Measurements from ENCODE around the gene MYADM. TPM values are rescaled to one million over a fixed set of nuclear protein-coding genes. Genes with fewer than 3 reads are reported as not detected.

Gene MYADM
- total RNA-seq, 2 donors from 2014 or later: 112 to 157 TPM

DNA sequence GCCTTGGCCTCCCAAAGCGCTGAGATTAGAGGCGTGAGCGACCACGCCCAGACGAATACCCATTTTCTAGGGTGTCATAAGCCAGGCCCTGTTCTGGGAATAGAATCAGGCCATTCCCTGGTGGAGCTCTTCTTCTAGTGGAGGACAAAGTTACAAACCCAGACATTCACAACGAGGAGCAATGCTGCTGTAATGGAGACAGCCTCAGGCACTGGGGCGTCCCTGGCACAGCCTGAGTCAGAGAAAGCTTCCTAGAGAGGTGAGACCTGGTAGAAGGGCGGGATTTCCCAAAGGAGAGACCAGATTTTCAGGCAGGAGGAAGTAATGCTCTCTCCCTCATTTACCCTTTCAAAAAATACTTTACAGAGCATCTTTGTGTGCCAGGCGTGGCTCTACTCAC is 27.0 kb downstream of the MYADM start:
- peaks cover 32% of the 10 kb centered on the region for H3K27me3 Mint-ChIP-seq (ENCODE audit: insufficient read depth)
- H3K9ac ChIP-seq (ENCODE audit: extremely low read depth, low read length, poor library complexity, severe bottlenecking): no peak overlapping the region
- WGBS, 2 experiments (ENCODE audit: insufficient coverage in 1 of 2, insufficient read length in 1 of 2): 89 to 95% methylated on average over 7 to 9 of the region's 9 CpGs

DNA sequence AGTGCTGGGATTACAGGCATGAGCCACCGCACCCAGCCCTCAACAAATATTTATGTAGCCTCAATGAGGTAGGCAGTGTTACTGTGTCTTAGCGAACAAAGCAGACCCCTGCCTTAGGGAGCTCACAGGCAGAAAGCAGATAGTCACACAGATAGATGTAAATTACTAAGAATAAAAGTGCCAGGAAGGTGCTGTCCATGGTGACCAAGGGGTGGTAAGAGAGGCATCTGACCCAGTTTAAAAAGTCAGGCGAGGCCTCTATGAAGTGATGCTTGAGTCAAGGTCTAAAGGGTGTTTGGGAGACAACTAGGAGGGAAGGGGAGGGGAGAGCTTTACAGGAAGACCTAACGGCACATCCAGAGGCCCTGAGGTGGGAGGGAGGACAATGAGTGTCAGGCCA is 29.0 kb downstream of the MYADM start:
- H3K4me3 ChIP-seq (ENCODE audit: low read length): no peak overlapping the region
- H3K9ac ChIP-seq (ENCODE audit: extremely low read depth, low read length, poor library complexity, severe bottlenecking): no peak overlapping the region
- H3K4me1 ChIP-seq (ENCODE audit: control insufficient read depth, insufficient read depth, low read length): no peaks in the 10 kb centered on the region
- DNase-seq: no peak
- H3K27ac ChIP-seq (ENCODE audit: low read depth, low read length): no peak overlapping the region
- no peaks in the 10 kb centered on the region for H3K9me3 ChIP-seq (ENCODE audit: control insufficient read depth, low read length)
- H3K27ac Mint-ChIP-seq: no peak overlapping the region
- H3K9me3 Mint-ChIP-seq: peaks cover 2% of the 10 kb centered on the region
- H3K27me3 Mint-ChIP-seq (ENCODE audit: insufficient read depth): peaks cover 36% of the 10 kb centered on the region
- H3K36me3 ChIP-seq (ENCODE audit: control insufficient read depth, insufficient read depth, low read length): no peaks in the 10 kb centered on the region
- TF ChIP-seq, protein P1, sequence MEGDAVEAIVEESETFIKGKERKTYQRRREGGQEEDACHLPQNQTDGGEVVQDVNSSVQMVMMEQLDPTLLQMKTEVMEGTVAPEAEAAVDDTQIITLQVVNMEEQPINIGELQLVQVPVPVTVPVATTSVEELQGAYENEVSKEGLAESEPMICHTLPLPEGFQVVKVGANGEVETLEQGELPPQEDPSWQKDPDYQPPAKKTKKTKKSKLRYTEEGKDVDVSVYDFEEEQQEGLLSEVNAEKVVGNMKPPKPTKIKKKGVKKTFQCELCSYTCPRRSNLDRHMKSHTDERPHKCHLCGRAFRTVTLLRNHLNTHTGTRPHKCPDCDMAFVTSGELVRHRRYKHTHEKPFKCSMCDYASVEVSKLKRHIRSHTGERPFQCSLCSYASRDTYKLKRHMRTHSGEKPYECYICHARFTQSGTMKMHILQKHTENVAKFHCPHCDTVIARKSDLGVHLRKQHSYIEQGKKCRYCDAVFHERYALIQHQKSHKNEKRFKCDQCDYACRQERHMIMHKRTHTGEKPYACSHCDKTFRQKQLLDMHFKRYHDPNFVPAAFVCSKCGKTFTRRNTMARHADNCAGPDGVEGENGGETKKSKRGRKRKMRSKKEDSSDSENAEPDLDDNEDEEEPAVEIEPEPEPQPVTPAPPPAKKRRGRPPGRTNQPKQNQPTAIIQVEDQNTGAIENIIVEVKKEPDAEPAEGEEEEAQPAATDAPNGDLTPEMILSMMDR (conservative IDR thresholded peaks at IDR 0.05): no peak
- 72 to 77% methylated on average over 2 to 4 of the region's 4 CpGs for WGBS, 2 experiments (ENCODE audit: insufficient coverage in 1 of 2, insufficient read length in 1 of 2)
- no peaks in the 10 kb centered on the region for H3K36me3 Mint-ChIP-seq (ENCODE audit: low read depth)
- peaks cover 4% of the 10 kb centered on the region for H3K4me1 Mint-ChIP-seq
- H3K27me3 ChIP-seq (ENCODE audit: control insufficient read depth, insufficient read depth, low read length, poor library complexity, severe bottlenecking): peaks cover 15% of the 10 kb centered on the region
- H3K4me3 Mint-ChIP-seq: no peak overlapping the region

More for the DNA sequence above, 27.0 kb downstream of the MYADM start:
- Mint-ChIP-seq H3K4me3 (no peak overlapping the region), H3K9me3 (peaks cover 2% of the 10 kb centered on the region), H3K27ac (no peak overlapping the region), H3K36me3 (ENCODE audit: low read depth) (no peaks in the 10 kb centered on the region), H3K4me1 (peaks cover 4% of the 10 kb centered on the region)
- Histone ChIP-seq H3K4me1 (ENCODE audit: control insufficient read depth, insufficient read depth, low read length) (no peaks in the 10 kb centered on the region), H3K36me3 (ENCODE audit: control insufficient read depth, insufficient read depth, low read length) (no peaks in the 10 kb centered on the region), H3K9me3 (ENCODE audit: control insufficient read depth, low read length) (no peaks in the 10 kb centered on the region), H3K27ac (ENCODE audit: low read depth, low read length) (no peak overlapping the region), H3K27me3 (ENCODE audit: control insufficient read depth, insufficient read depth, low read length, poor library complexity, severe bottlenecking) (peaks cover 15% of the 10 kb centered on the region), H3K4me3 (ENCODE audit: low read length) (no peak overlapping the region)
- DNase-seq: no peak
- TF ChIP-seq, protein P1 (conservative IDR thresholded peaks at IDR 0.05): no peak

DNA sequence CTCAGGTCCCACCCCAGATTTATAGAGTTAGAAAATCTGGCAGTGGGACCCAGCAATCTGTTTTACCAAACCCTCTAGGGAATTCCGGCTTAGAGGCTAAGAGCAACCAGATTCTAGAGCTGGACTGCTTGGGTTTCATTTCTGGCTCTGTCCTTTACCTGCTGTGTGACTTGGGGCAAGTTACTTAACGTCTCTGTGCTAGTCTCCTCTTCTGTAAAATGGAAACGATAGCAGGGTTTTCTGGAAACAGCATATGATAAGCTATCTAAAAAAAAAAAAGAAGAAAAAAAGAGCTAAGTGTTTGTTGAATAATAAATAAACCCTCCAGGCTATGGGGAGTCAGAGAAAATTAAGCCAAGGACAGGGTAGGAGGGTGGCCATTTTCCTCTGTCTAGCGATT is 29.8 kb downstream of the MYADM start:
- TF ChIP-seq, protein P1 (conservative IDR thresholded peaks at IDR 0.05): no peak
- H3K4me1 ChIP-seq (ENCODE audit: control insufficient read depth, insufficient read depth, low read length): no peaks in the 10 kb centered on the region
- H3K9me3 Mint-ChIP-seq: peaks cover 2% of the 10 kb centered on the region
- no peak overlapping the region for H3K4me3 Mint-ChIP-seq
- H3K27me3 ChIP-seq (ENCODE audit: control insufficient read depth, insufficient read depth, low read length, poor library complexity, severe bottlenecking): peaks cover 15% of the 10 kb centered on the region
- peaks cover 4% of the 10 kb centered on the region for H3K4me1 Mint-ChIP-seq
- 76 to 81% methylated on average over 4 of the region's 4 CpGs for WGBS, 2 experiments (ENCODE audit: insufficient coverage in 1 of 2, insufficient read length in 1 of 2)
- no peak for DNase-seq
- no peak overlapping the region for H3K27ac ChIP-seq (ENCODE audit: low read depth, low read length)
- H3K4me3 ChIP-seq (ENCODE audit: low read length): no peak overlapping the region
- no peak overlapping the region for H3K27ac Mint-ChIP-seq
- H3K36me3 ChIP-seq (ENCODE audit: control insufficient read depth, insufficient read depth, low read length): no peaks in the 10 kb centered on the region
- H3K27me3 Mint-ChIP-seq (ENCODE audit: insufficient read depth): peaks cover 34% of the 10 kb centered on the region
- no peaks in the 10 kb centered on the region for H3K36me3 Mint-ChIP-seq (ENCODE audit: low read depth)
- no peaks in the 10 kb centered on the region for H3K9me3 ChIP-seq (ENCODE audit: control insufficient read depth, low read length)
- H3K9ac ChIP-seq (ENCODE audit: extremely low read depth, low read length, poor library complexity, severe bottlenecking): no peak overlapping the region

Measured in endodermal cell (in vitro differentiated cells).